Stomach (tissue), 9 donors: ENCODE results near the gene PRUNE2. TPM values are rescaled to one million over a fixed set of nuclear protein-coding genes. Genes with fewer than 3 reads are reported as not detected.
A peak's percentile ranks its signal among the peaks of the same experiment; 100 is the strongest.

Experiments used
- DNase-seq, 2 donors: peaks; one replicate each; pipeline versions ENCODE4 v3.0.0 to v3.0.0-alpha.2; 2013 to 2019
- H3K27ac ChIP-seq, 5 donors: fragments of 200-600 bp in 4 of 5; sonication (generic) in 4 of 5; one replicate each; pipeline ENCODE4 v1.5.1; 2013 to 2019; ENCODE audit warnings: mild to moderate bottlenecking in 1 of 5, moderate library complexity in 1 of 5
- H3K27me3 ChIP-seq, 3 donors: fragments of 200-600 bp; sonication (generic); one replicate each; pipeline ENCODE4 v1.5.1; 2017 to 2019; ENCODE audit warnings: mixed run types in 1 of 3
- H3K36me3 ChIP-seq, 4 donors: fragments of 200-600 bp; sonication (generic); 1 replicate in 3 of 4; 2 replicates in 1 of 4; pipeline ENCODE4 v1.5.1; 2016 to 2019
- H3K4me1 ChIP-seq, 4 donors: fragments of 200-600 bp; sonication (generic); one replicate each; pipeline ENCODE4 v1.5.1; 2016 to 2019
- H3K4me3 ChIP-seq, 4 donors: fragments of 200-600 bp; sonication (generic) in 3 of 4; one replicate each; pipeline ENCODE4 v1.5.1; 2016 to 2019; ENCODE audit warnings: mild to moderate bottlenecking in 1 of 4
- H3K9me3 ChIP-seq, 4 donors: fragments of 200-600 bp; sonication (generic); one replicate each; pipeline ENCODE4 v1.5.1; 2016 to 2019
- EP300 ChIP-seq: sonication (generic); formaldehyde crosslinking; IDR thresholded peaks from one replicate; pipeline ENCODE4 v1.6.1; 2017; ENCODE audit warnings: antibody characterized with exemption
- POLR2A ChIP-seq, 4 donors: fragments of 450-650 bp; IDR thresholded peaks; one replicate each; pipeline ENCODE4 v1.6.1; 2016; ENCODE audit warnings: antibody characterized with exemption in 4 of 4, control low read depth in 2 of 4, mild to moderate bottlenecking in 1 of 4, moderate library complexity in 1 of 4
- POLR2AphosphoS5 ChIP-seq, 3 donors: sonication (generic); formaldehyde crosslinking; IDR thresholded peaks; one replicate each; pipeline ENCODE4 v1.6.1; 2016; ENCODE audit warnings: antibody characterized with exemption in 3 of 3
- WGBS, 5 donors: extraction: QIAGEN DNeasy Blood & Tissue Kit in 3 of 5; methylation state at CpG; one replicate each; pipeline versions ENCODE4 v1.1.5 to v1.1.7; 2013 to 2018; 5-methylcytosine and 5-hydroxymethylcytosine counted together
- intact Hi-C: fragments of 100-400 bp; cut with DNase I; formaldehyde crosslinking; loops from one replicate; pipeline ENCODE4 v1.15.1; 2023; ENCODE audit warnings: low total_unique reads
- polyA plus RNA-seq, 3 donors: library from polyadenylated mRNA; stranded (reverse); fragments of 200-250 nt; gene quantifications; one replicate each; pipeline ENCODE4 v1.2.3, GENCODE V29; 2013
- total RNA-seq, 5 donors: library from RNA; depleted of rRNA; stranded (reverse); fragments of >200 nt; gene quantifications; one replicate each; pipeline versions ENCODE4 v1.1.0 to v1.2.3, GENCODE V29; 2014 to 2016
- TF ChIP-seq, protein P1 (sequence below), 7 experiments: fragments of 450-650 bp in 4 of 7; fragments of 200-600 bp in 3 of 7; sonication (generic) in 3 of 7; IDR thresholded peaks; one replicate each; pipeline ENCODE4 v1.5.1; 2016 to 2019; ENCODE audit warnings: antibody characterized with exemption in 7 of 7, control low read depth in 2 of 7, mild to moderate bottlenecking in 1 of 7
- donor health status: healthy with polysubstance abuse.
- donor health status: Bipolar disorder and iron deficiency.
- donor health status: healthy.

PRUNE2 gene
- total and polyA plus RNA-seq, 8 donors, result 2.6 to 311 (median 75.4) TPM

- peak in 1 of 2 donors; percentile 31 for DNase-seq
- Histone ChIP-seq H3K4me3 (peak overlapping the region in 2 of 4 donors; percentile 15 to 30), H3K36me3 (peaks cover 0 to 17% (median 9%) of the 10 kb centered on the region in 4 donors), H3K27ac (peak overlapping the region in 4 of 5 donors; percentile 11 to 63 (median 51)), H3K27me3 (no peaks in the 10 kb centered on the region), H3K4me1 (peaks cover 6 to 57% (median 32%) of the 10 kb centered on the region in 4 donors), H3K9me3 (no peaks in the 10 kb centered on the region)
- 28 to 36% (median 33%) methylated on average over 2 of the region's 2 CpGs for WGBS, 5 donors
- intact Hi-C loops, result no loop called here
- TF ChIP-seq, protein P1, sequence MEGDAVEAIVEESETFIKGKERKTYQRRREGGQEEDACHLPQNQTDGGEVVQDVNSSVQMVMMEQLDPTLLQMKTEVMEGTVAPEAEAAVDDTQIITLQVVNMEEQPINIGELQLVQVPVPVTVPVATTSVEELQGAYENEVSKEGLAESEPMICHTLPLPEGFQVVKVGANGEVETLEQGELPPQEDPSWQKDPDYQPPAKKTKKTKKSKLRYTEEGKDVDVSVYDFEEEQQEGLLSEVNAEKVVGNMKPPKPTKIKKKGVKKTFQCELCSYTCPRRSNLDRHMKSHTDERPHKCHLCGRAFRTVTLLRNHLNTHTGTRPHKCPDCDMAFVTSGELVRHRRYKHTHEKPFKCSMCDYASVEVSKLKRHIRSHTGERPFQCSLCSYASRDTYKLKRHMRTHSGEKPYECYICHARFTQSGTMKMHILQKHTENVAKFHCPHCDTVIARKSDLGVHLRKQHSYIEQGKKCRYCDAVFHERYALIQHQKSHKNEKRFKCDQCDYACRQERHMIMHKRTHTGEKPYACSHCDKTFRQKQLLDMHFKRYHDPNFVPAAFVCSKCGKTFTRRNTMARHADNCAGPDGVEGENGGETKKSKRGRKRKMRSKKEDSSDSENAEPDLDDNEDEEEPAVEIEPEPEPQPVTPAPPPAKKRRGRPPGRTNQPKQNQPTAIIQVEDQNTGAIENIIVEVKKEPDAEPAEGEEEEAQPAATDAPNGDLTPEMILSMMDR (IDR thresholded peaks at IDR 0.05), result no peak
- TF ChIP-seq EP300 (no peak), POLR2A (IDR thresholded peaks at IDR 0.05) (no peak), POLR2AphosphoS5 (IDR thresholded peaks at IDR 0.05) (no peak)
Observed at GRCh38 chr9:76650692-76651091, 255.2 kb downstream of the PRUNE2 start.

- TF ChIP-seq POLR2A (IDR thresholded peaks at IDR 0.05) (no peak), POLR2AphosphoS5 (IDR thresholded peaks at IDR 0.05) (no peak), EP300 (no peak)
- TF ChIP-seq, protein P1 (IDR thresholded peaks at IDR 0.05), result no peak
- Histone ChIP-seq H3K4me1 (peaks cover 6 to 49% (median 27%) of the 10 kb centered on the region in 4 donors), H3K27ac (no peak overlapping the region), H3K9me3 (no peaks in the 10 kb centered on the region), H3K36me3 (peaks cover 0 to 19% (median 9%) of the 10 kb centered on the region in 4 donors), H3K27me3 (no peaks in the 10 kb centered on the region), H3K4me3 (no peak overlapping the region)
- no peak for DNase-seq
- intact Hi-C loops, result no loop called here
- WGBS, 5 donors, result 93 to 100% (median 98%) methylated on average over 2 of the region's 2 CpGs
Observed at GRCh38 chr9:76649894-76650293, 256.0 kb downstream of the PRUNE2 start.

GRCh38 chr9:76646249-76646648 lies 259.7 kb downstream of the PRUNE2 start:
- no peaks in the 10 kb centered on the region for H3K9me3 ChIP-seq
- H3K4me1 ChIP-seq, result peaks cover 0 to 41% (median 8%) of the 10 kb centered on the region in 4 donors
- H3K27me3 ChIP-seq, result no peaks in the 10 kb centered on the region
- peaks cover 0 to 52% (median 18%) of the 10 kb centered on the region in 4 donors for H3K36me3 ChIP-seq
- no peak for DNase-seq
- TF ChIP-seq, protein P1 (IDR thresholded peaks at IDR 0.05), result no peak
- TF ChIP-seq EP300, result no peak
- TF ChIP-seq POLR2AphosphoS5 (IDR thresholded peaks at IDR 0.05), result no peak
- no peak for TF ChIP-seq POLR2A (IDR thresholded peaks at IDR 0.05)
- WGBS, 5 donors, result 52 to 61% (median 58%) methylated on average over 4 of the region's 4 CpGs
- no peak overlapping the region for H3K27ac ChIP-seq
- intact Hi-C loops, result no loop called here
- no peak overlapping the region for H3K4me3 ChIP-seq

- Histone ChIP-seq H3K4me1 (peaks cover 0 to 29% (median 2%) of the 10 kb centered on the region in 4 donors), H3K27me3 (no peaks in the 10 kb centered on the region), H3K4me3 (no peak overlapping the region), H3K27ac (no peak overlapping the region), H3K36me3 (peaks cover 0 to 65% (median 23%) of the 10 kb centered on the region in 4 donors), H3K9me3 (no peaks in the 10 kb centered on the region)
- WGBS, 5 donors, result 93 to 94% (median 93%) methylated on average over 10 of the region's 10 CpGs
- no peak for TF ChIP-seq POLR2A (IDR thresholded peaks at IDR 0.05)
- no peak for TF ChIP-seq POLR2AphosphoS5 (IDR thresholded peaks at IDR 0.05)
- TF ChIP-seq, protein P1 (IDR thresholded peaks at IDR 0.05), result no peak
- no peak for TF ChIP-seq EP300
- intact Hi-C loops, result no loop called here
- no peak for DNase-seq
Observed at GRCh38 chr9:76644647-76645250, 261.2 kb downstream of the PRUNE2 start.
